ENCODE results near the gene ADAP2. TPM values are rescaled to one million over a fixed set of nuclear protein-coding genes. Genes with fewer than 3 reads are reported as not detected.
"Not testable (repeated sequence)": the region's sequence is repeated elsewhere in the genome, so short reads cannot be mapped to it uniquely, and the experiment has no call there.

ADAP2 gene
- total RNA-seq, 1 experiment from 2014 or later = not detected

GRCh38 chr17:30969989-30970830 is 48.5 kb downstream of the ADAP2 start:
- DNase-seq (ENCODE audit: low read depth) = peak; percentile 3

- DNase-seq (ENCODE audit: low read depth) = peak; percentile 89
Observed at GRCh38 chr17:30970831-30971567, 49.3 kb downstream of the ADAP2 start, which contains the start of gene RNF135. TSS of gene RNF135 (plus strand) at chr17:30971039. CDS start at chr17:30971074, 35 bp downstream.

- no peak for DNase-seq (ENCODE audit: low read depth)
Observed at GRCh38 chr17:30975042-30975820, 53.5 kb downstream of the ADAP2 start.

- not testable (repeated sequence) for DNase-seq (ENCODE audit: low read depth)
Observed at GRCh38 chr17:30979919-30980318, 58.2 kb downstream of the ADAP2 start.

- DNase-seq (ENCODE audit: low read depth) = no peak
Observed at GRCh38 chr17:30981531-30982519, 60.1 kb downstream of the ADAP2 start.

GRCh38 chr17:30982855-30983254 is 61.1 kb downstream of the ADAP2 start:
- no peak for DNase-seq (ENCODE audit: low read depth)

- DNase-seq (ENCODE audit: low read depth) = no peak
Observed at GRCh38 chr17:30990458-30990857, 68.7 kb downstream of the ADAP2 start.

- no peak for DNase-seq (ENCODE audit: low read depth)
Observed at GRCh38 chr17:30992551-30992950, 70.8 kb downstream of the ADAP2 start.

GRCh38 chr17:30995347-30995746 is 73.6 kb downstream of the ADAP2 start:
- no peak for DNase-seq (ENCODE audit: low read depth)

- DNase-seq (ENCODE audit: low read depth) = no peak
Observed at GRCh38 chr17:30996486-30996885, 74.7 kb downstream of the ADAP2 start.

- no peak for DNase-seq (ENCODE audit: low read depth)
Observed at GRCh38 chr17:30997270-30997669, 75.5 kb downstream of the ADAP2 start.

- no peak for DNase-seq (ENCODE audit: low read depth)
Observed at GRCh38 chr17:30997842-30998241, 76.1 kb downstream of the ADAP2 start.

GRCh38 chr17:31002047-31002446 is 80.3 kb downstream of the ADAP2 start:
- DNase-seq (ENCODE audit: low read depth) = no peak

- no peak for DNase-seq (ENCODE audit: low read depth)
Observed at GRCh38 chr17:31003225-31003866, 81.6 kb downstream of the ADAP2 start.

- DNase-seq (ENCODE audit: low read depth) = no peak
Observed at GRCh38 chr17:31004160-31004559, 82.4 kb downstream of the ADAP2 start.

GRCh38 chr17:31007695-31008373 is 86.1 kb downstream of the ADAP2 start:
- DNase-seq (ENCODE audit: low read depth) = no peak

GRCh38 chr17:31008374-31009041 is 86.8 kb downstream of the ADAP2 start:
- DNase-seq (ENCODE audit: low read depth) = peak; percentile 66

Measured in RPMI7951 (cell line).